Ovary (tissue), 3 donors: ENCODE data around the gene MDGA2.

Experiments used
- CTCF ChIP-seq, 3 donors: fragments of 450-650 bp in 2 of 3; fragments of 200-600 bp in 1 of 3; IDR thresholded peaks; one replicate each; pipeline versions ENCODE4 v1.5.1 to v1.8.0; 2016 to 2022; ENCODE audit warnings: antibody characterized with exemption in 3 of 3, mild to moderate bottlenecking in 1 of 3
- POLR2A ChIP-seq: fragments of 450-650 bp; IDR thresholded peaks from one replicate; pipeline ENCODE4 v1.6.1; 2017; ENCODE audit warnings: antibody characterized with exemption, mild to moderate bottlenecking, moderate library complexity
- donor health status: DM: no; HTN: no; CAD: no.

GRCh38 chr14:47223656-47224055 is 451.7 kb downstream of the MDGA2 start:
- TF ChIP-seq CTCF (IDR thresholded peaks at IDR 0.05) (no peak), POLR2A (no peak)
